Measurements from ENCODE around the gene C17orf50. TPM values are rescaled to one million over a fixed set of nuclear protein-coding genes. Genes with fewer than 3 reads are reported as not detected.

Gene C17orf50
- total RNA-seq, 1 donor from 2014 or later: not detected

GRCh38 chr17:35765756-35766488 is 5.2 kb downstream of the C17orf50 start:
- Histone ChIP-seq H3K36me3 (no peaks in the 10 kb centered on the region), H3K4me1 (peaks cover 5% of the 10 kb centered on the region), H3K27ac (no peak overlapping the region), H3K9me3 (no peaks in the 10 kb centered on the region), H3K27me3 (no peaks in the 10 kb centered on the region), H3K4me3 (no peak overlapping the region)
- TF ChIP-seq CTCF (IDR thresholded peaks at IDR 0.05): no peak
- no peak for ATAC-seq
- intact Hi-C loops (cut with DNase I): loop anchor here (5.0 kb wide), 1 partner anchor 41 kb away; the partner anchor contains the start of gene TAF15
- no peak for DNase-seq

- H3K27me3 ChIP-seq: no peaks in the 10 kb centered on the region
- no peak overlapping the region for H3K4me3 ChIP-seq
- H3K4me1 ChIP-seq: peaks cover 5% of the 10 kb centered on the region
- no peaks in the 10 kb centered on the region for H3K9me3 ChIP-seq
- H3K27ac ChIP-seq: no peak overlapping the region
- intact Hi-C loops (cut with DNase I): loop anchor here (5.0 kb wide), 1 partner anchor 41 kb away; the partner anchor contains the start of gene TAF15
- DNase-seq: no peak
- H3K36me3 ChIP-seq: no peaks in the 10 kb centered on the region
- ATAC-seq: no peak
- no peak for TF ChIP-seq CTCF (IDR thresholded peaks at IDR 0.05)
These were observed 5.8 kb downstream of the C17orf50 start for GRCh38 chr17:35766489-35766877.

GRCh38 chr17:35766903-35767510 is 6.3 kb downstream of the C17orf50 start:
- Histone ChIP-seq H3K27ac (no peak overlapping the region), H3K9me3 (no peaks in the 10 kb centered on the region), H3K4me3 (no peak overlapping the region), H3K36me3 (no peaks in the 10 kb centered on the region), H3K4me1 (peaks cover 5% of the 10 kb centered on the region), H3K27me3 (no peaks in the 10 kb centered on the region)
- TF ChIP-seq CTCF (IDR thresholded peaks at IDR 0.05): peak; percentile 62
- no peak for DNase-seq
- intact Hi-C loops (cut with DNase I): loop anchor here (5.0 kb wide), 1 partner anchor 40 kb away; the partner anchor contains the start of gene TAF15
- peak; percentile 9 for ATAC-seq

- intact Hi-C loops (cut with DNase I): loop anchor here (5.0 kb wide), 1 partner anchor 39 kb away; the partner anchor contains the start of gene TAF15
- ATAC-seq: no peak
- H3K4me1 ChIP-seq: peaks cover 9% of the 10 kb centered on the region
These were observed 8.1 kb downstream of the C17orf50 start for GRCh38 chr17:35768797-35769196.

GRCh38 chr17:35769895-35770486 is 9.3 kb downstream of the C17orf50 start:
- no peak overlapping the region for H3K27ac ChIP-seq
- H3K27me3 ChIP-seq: no peaks in the 10 kb centered on the region
- H3K4me1 ChIP-seq: peaks cover 16% of the 10 kb centered on the region
- no peak for DNase-seq
- TF ChIP-seq CTCF (IDR thresholded peaks at IDR 0.05): peak; percentile 15
- no peaks in the 10 kb centered on the region for H3K9me3 ChIP-seq
- intact Hi-C loops (cut with DNase I): loop anchor here (5.0 kb wide), 1 partner anchor 37 kb away; the partner anchor contains the start of gene TAF15
- no peaks in the 10 kb centered on the region for H3K36me3 ChIP-seq
- no peak for ATAC-seq
- no peak overlapping the region for H3K4me3 ChIP-seq

More at GRCh38 chr17:35768797-35769196, 8.1 kb downstream of the C17orf50 start:
- H3K27ac ChIP-seq: no peak overlapping the region
- H3K36me3 ChIP-seq: no peaks in the 10 kb centered on the region
- no peaks in the 10 kb centered on the region for H3K27me3 ChIP-seq
- no peak for TF ChIP-seq CTCF (IDR thresholded peaks at IDR 0.05)
- no peaks in the 10 kb centered on the region for H3K9me3 ChIP-seq
- no peak for DNase-seq
- no peak overlapping the region for H3K4me3 ChIP-seq
